GM21576 (cell line): ENCODE results near the gene B4GALT2.

Experiments used
- ATAC-seq: cut with Tn5 transposase; IDR thresholded peaks from one replicate; pipeline ENCODE4 v1.9.1; 2021; ENCODE audit warnings: mild to moderate bottlenecking, moderate library complexity; ENCODE audit not compliant: unreplicated experiment

B4GALT2 gene

DNA sequence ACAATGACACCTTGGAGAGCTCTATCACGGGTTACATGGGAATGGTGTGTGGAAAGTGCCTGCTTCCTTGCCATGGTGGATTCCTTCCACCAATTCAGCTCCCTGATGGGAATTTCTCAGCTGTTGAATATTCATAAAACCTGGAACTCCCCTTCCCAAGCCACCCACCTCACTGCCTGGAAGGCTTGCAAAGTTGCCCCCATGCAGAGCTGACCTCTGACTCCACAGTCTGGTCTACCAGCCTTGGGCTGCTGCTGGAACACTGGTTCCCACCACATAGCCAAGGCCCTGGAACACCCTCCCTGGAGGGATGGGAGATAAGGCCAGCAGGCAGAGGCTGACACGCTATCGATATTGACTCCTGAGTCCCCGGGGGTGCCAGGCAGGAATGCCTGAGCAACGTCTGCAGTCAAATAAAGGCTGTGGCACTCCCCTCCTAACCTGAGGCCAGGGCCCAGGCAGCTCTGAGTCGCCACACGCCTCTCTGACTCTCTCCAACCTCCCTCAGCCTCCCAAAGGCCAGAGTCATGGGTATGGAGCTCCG, 21.2 kb downstream of the B4GALT2 start:
- ATAC-seq, result no peak

DNA sequence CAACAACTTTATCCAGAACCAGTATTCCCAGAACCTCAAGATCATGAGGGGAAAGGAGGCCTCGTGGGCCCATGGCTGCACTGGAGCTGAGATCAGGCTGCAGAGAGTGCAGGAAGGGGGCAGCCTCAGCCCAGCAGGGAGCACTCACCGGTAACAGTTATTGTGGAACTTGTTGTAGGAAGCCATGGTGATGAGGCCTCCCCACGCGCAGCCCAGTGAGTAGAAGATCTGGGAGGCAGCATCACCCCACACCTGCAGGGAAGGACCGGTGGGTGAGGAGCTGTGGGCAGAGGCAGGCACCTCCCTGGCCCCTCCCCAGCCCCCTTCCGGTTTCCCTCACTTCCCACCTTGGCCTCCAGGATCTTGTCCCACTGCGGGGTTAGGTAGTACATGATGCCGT, 23.2 kb downstream of the B4GALT2 start:
- ATAC-seq, result no peak

DNA sequence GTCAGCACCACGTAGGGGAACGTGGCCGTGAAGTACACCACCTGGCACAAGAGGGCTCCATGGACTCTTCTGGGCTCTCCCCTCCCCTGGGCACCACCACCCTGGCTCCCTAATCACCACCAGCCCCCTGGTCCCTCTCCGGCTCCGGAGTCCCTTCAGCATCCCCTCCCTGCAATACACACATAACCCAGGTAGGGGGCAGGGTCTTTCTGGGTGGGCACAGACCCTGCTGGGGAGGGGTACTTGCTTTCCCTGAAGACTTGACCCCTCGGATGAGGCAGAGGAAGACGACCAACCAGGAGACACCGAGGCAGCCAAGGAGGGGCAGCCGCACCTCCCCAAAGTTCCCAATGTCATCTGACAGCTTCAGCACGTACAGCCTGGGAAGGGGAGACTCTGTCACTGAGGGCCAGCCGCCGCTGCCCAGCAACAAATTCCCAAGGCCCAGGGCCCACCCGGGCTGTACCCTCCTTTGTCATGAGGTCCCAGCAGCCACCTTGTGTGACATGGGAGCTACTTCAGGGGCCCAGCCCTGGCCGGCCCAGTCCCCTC, 23.7 kb downstream of the B4GALT2 start:
- no peak for ATAC-seq

DNA sequence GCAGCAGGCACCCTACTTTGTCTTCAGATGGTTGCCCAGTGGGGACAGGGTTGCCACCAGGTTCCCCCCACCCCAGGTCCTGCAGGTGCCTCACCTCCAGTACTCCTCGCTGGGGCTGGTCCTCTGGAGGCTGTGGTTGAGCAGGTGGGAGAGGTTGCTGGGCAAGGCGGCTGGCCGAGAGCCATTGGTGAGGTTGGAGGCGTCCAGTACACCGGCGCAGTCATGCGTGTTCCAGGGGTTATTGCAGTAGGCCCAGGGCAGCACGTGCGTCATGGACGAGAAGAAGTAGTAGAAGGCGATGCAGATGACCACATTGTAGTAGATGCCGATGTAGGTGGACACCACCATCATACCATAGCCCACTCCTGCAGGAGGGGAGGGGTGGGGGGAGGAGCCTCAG, 29.2 kb downstream of the B4GALT2 start:
- ATAC-seq, result no peak

DNA sequence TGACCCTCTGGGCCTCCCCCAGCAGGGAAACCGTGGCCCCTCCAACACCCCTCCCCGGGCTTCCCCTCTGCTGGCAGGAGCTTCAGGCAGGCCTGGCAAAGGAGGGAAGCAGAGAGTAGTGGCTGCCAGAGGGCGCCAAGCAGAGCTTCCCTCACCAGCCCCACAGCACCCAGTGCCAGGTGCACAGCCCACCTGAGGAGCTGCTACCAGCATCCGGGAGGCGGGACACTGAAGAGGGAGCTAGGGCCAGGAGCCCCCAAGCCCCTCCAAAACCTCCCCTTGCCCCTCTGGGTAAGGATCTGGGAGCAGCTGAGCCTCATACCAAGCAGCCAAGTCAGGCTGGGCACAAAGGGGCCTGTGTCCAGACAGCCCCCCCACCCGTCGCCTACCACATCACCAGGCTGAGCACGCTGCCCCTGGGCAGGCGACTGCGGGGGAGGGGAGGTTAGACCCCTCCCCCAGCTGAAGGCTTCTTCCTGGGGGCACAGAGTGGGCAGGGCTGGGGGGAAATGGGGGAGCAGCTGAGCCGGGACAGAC, 32.0 kb downstream of the B4GALT2 start:
- no peak for ATAC-seq

DNA sequence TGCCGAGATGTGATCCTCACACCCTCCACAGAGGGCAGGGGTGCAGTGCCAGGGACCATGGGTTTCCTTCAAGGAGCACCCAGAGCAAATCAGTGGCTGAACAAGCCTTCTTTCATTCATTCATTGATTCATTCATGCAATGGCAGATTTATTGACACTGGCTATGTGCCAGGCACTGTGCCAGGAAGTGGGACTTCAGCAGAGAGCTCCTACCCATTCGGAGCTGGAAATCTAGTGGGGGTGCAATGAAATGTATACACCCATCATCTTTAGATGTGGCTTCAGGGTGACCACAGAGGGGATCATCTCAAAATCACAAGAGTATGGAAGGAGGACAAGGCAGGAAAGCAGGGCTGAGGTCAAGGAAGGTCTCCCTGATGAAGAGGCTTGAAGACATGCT, 33.4 kb downstream of the B4GALT2 start:
- ATAC-seq, result no peak

DNA sequence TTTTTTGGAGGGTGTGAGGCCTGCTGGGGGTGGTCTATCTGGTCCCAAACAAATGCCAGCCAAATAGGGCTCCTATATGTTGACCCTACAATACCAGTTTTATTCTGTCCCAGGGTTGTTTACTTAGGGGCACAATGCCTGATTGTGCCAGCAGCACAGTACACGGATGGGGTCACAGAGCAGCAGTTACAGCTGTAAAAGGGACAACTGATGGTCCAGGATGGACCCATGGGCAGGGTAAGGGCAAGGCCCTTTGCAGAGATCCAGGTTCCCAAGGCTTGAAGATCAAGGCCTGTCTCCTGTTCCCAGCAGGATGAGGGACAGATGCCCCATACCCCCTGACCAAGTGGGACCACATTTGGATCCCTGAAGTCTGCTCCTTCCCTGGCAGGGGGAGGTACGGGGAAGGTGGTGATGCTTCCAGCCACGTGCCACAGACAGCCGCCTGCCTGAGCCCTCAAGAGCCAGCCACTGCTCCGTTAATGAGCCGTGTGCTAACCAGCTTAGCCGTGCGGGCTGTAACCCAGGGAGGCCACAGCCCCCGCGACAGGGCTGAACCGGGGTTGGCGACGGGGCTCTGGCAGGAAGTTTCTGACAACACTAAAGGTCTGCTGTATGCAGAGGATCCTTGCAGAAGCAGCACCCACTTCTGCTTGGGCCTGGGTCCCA, 34.1 kb downstream of the B4GALT2 start:
- no peak for ATAC-seq

DNA sequence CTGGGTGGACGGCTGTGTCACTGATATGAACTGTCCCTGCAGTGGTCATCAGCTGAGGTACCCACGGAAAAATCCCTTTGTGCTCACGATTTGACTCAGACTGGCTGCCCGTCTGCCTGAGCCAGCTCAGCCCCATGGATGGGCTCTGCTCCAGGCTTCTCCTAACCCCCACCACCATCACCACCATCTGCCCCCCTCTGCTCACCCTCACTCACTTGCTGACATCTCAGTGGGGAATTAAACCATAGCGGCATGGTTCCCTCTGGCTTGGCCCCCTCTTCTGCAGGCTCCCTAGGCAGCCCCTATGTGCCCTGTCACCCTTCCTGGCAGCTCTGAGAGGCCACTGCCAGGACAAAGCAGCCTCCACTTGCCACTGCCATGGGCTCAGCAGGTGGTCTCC, 34.9 kb downstream of the B4GALT2 start:
- ATAC-seq, result no peak

DNA sequence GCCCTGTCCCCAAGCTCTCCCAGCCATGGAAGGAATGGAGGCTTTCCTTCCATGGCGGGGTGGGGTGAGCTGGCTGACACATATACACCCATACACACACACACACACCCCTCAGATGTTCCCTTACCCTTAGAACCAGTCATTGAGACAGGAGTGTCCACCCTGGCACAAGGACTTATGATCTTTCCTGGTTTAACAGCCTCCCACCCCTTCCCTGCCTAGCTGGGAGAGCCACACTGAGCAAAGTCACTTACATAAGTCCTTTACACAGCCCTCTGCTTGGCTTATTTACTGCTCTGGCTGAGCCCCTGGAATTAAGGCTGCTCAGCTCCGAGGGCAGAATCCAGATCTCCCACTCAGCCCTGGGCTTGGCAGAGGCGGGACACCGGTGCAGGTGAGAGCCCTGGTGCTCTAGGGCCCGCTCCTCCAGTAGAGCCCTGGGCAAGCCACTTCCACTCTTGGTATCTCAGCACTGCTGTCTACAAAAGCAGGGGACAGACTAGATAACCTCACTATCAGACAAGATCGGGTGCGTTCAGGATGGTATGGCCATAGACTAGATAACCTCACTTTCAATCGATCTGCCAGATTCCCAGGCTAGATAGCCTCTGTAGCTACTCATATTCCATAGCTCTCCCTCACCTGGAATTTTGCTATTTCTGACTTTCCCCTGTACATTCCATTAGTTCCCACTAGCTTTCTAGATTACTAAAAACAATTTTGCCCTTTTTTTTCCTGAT, 35.5 kb downstream of the B4GALT2 start:
- ATAC-seq, result no peak

DNA sequence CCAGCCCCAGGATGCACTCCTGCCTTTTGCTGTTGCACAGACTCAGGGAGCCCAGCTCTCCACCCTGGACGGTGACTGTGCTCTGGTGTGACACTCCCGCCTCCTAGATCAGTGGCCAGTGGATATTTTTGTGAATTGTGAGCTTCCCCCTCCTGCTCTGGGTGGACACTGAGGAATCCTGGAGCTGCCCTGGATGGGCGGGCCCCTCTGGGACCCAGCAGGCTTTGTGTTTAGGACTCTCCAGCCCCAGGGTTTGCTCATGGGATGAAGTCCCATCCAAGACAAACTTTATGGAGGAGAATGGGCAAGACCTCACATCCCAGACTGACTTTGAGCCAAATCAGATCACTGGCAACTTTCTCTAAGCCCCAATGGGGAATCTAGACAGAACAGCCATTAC, 36.2 kb downstream of the B4GALT2 start:
- ATAC-seq, result no peak

DNA sequence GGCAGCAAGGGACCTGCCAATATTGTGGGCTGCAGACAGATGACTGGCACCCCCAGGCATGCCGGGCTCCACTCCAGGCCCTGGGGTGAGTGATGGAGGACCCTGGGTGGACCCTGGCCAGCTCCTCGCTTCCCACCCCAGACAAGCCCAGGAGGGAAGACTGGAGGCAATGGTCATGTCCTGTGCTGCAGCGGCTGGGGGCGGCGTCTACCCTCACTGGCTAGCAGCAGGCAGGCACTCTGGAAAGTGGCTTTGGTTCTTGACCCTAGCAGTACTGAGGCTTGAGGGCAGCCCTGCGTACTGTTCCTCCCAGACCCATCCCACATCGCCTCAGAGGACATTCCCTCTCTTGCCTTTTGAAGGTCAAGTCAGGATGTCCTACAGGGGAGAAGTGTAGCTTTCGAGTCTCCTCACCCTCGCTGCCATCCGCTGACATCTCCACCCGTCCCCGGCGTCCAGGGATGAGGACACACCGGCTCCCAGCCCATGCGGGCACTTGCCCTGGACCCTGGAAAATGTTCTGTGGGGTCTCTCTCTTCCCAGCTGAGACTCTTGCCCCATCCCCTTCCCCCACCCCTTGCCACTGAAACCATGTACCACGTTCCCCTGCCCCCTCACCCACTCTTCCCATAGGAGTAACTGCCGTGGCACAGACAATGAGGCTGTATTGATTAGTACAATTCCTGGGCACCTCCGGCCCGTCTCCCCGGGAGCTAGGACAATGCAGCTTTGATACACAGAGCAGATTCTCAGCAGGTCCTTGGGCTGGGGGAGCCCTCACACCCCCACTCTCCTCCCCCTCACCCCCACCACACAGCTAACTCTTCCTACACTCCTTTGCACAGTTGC, 37.3 kb downstream of the B4GALT2 start:
- no peak for ATAC-seq

DNA sequence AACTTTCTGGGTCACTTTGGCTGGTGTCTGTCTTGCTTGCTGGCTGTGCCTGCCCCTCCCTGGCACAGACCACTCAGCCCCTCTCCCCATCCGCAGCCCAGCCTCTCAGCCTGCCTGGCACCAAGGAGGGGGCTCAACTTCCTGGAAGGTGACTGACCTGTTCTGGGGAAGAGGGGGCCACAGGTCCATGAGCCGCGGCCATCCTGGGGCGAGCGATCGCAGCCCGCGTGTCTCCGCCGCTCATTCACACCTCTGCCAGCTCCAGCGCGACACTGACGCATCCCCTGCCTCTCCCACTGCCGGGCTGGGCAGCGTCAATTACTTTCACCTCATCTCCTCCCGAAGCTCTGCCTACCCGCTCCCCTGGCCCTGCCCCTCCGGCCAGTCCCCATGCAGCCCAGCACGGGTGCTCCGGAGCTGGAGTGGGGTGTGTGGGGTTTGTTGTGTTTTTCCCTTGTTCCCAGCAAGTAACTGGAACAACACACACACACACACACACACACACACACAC, 37.9 kb downstream of the B4GALT2 start:
- no peak for ATAC-seq

DNA sequence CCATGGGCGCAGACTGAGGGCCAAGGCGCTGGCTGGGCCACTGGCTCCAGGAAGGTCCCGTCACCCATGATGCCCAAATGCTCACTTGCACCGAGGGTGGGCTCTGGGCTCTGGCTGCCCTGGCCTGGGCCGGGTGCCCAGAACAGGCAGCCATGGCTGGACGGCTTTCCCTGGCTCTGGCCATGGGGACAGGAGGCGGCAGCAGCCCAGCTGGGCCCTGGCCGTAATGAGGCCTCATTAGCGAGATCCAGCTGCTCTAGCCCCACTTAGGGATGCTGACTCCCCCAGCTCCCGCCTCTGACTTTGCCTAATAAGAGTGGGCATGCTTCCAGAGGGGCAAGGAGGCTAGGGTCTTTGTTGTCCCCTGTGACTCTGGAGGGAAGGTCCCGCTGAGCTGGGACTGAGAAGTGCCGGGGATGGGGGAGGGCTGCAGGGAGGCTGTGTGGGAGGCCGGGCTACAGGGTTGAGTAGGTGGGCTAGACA, 40.5 kb downstream of the B4GALT2 start:
- ATAC-seq, result no peak

DNA sequence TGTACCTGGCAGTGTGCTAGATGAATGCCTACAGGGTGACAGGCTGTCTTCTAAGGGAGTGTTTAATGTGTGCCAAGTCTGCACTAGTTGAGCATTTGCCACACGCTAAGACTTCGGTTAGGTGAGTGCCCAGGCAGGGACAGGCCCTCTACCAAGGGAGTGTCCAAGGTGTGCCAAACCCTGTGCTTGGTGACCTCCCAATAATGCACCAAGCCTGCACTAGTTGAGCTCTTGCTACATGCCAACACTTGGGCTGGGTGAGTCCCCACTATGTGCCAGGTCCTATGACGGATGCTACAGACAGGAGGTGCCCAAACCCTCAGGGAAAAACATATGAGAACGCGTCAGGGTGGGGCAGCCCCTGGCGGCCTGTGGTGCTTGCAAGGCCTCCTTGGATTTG, 41.5 kb downstream of the B4GALT2 start:
- ATAC-seq, result no peak

DNA sequence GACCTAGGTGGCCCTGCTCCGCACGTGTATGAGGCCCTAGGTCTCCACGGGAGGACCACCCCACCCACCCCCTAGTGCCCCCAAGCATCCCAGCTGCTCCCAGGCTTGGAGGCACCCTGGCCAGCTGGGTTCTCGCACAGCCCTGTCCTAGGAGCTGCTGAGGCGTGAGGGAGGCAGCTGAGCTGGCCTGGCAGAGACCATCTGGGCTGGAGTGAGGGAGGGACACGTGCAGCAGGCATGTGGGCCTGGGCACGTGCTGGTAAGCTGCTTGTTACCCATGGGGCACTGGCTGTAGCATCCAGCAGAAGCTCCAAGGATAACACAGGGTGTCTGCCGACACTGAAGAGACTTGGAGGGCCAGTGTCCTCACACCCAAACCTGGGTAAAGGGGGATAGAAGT, 42.1 kb downstream of the B4GALT2 start:
- no peak for ATAC-seq

DNA sequence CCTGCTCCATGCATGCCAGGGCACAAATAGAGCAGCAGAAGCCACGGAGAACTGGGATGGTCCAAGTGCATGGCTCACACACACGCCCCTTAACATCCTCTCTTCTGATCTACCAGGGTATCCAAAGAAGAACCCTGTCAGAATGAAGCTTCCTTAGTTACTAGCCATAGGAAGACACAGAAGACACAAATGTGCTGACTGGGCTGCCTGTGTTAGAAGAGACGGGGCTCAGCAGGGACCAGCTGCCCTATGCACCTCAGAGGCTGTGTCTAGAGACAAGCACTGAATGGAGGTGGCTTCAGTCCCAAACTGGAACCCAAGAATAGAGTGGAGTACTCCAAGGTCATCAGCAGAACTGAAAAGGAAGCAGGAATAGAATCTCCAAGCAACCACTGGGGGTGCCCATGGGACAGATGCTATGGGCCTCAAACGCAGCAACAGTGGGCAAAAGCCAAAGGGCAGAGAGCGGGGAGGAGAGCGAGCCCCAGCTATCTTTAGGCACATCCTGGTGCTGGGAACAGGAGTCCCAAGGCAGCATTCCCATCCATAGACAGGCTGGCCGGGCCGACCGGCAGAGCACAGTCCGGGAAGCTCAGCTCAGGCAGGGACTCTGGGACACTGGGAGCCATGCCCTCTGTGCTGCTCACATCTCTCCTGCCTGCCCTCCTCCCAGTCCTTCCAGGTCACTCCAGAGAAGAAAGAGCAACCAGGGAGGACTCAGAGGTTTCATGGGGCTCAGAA, 42.7 kb downstream of the B4GALT2 start:
- ATAC-seq, result no peak

DNA sequence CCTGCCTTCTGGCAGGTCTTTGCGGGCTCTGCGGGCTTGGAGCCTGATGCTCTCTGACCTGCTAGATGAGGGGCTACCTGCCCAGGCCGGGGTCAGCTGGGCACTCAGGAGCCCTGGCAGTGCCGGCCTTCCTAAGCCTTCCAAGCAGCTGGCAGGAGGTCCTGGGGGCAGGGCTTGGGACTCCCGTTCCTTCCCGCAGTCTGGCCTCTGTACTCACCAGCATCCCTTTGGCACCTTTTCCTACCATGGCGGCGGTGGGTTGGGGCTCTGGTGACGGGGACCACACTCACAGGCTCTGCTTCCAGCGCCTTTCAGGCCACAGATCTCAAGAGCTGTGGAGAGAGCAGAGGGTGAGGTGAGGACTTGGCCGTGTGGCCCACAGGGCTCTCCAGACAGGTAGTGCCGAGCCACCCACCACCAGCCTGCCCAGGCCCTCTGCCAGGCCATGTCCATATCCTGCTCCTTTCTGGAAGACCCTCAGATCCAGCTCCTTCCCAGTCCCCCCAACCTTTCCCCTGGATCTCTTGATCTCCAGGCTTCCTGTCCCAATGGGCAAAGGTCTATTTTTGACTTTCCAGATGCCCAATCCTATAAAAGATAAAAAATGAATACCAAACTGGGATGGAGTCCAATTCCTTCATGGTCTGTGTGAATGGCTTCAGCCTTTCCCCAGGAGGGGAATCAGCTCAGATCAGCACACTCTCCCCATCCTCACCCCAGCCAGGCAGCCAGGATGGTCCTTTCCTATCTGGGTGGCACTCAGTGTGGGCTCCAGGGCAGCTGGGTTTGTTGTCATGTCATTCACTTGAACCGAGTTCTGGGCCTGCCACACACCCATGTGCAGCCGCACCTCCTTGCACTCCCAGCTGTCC, 45.3 kb downstream of the B4GALT2 start:
- no peak for ATAC-seq

DNA sequence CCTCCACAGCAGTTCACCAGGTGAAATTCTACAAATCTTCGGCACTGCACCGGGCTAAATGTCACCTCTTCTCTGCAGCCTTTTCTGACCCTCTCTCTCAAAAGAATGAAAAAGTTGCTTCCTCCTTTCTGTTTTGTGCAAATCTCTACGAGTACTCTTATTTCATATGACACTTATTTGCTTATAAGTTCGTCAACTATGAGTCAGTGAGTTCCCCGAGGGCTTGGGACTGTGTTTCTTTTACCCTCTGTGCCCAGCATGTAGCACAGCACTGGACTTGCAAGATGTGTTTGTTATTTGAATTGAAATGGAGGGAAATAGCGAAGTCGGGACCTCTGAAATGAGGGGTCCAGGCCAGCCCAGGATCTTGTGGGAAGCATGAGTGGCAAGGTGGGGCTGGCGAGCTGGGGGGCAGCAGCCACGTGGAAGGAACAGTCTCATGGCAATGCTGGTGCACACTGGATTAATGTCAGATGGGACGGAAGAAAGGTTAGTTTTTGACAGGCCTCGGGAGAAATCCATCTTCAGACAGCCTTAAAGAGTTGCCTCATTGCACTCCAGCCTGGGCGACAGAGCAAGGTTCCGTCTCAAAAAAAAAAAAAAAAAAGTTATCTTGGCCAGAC, 46.0 kb downstream of the B4GALT2 start:
- no peak for ATAC-seq

DNA sequence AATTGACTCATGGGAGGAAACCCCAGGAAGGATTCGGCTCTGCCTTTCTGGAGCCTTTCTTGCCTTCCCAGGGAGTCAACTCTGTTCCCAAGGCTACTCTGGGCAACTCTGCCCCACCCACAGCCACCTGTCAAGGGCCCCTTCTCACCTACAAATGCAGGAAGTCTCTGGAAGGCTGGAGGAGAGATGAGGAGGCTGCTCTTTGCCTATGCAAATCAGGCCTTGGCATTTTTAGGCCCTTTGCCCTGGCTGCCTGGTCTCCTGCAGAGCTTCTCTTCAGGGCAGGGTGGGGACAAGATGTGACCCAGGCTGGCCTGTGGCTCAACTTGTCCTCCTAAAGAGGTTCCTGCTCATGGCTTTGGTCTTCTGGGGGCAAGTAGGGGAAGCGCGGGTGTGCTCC, 46.8 kb downstream of the B4GALT2 start:
- no peak for ATAC-seq
